GM12865 (cell line): ENCODE data around the gene CCNF.

Experiments used
- DNase-seq: peaks from one replicate; pipeline ENCODE4 v3.0.0; 2010; ENCODE audit warnings: low read depth
- H3K4me3 ChIP-seq: 2 replicates; pipeline ENCODE4 v1.5.1; 2011; ENCODE audit warnings: mild to moderate bottlenecking, low read depth, low read length, control low read depth
- CTCF ChIP-seq: IDR thresholded peaks from 2 replicates; pipeline ENCODE4 v1.5.1; 2011; ENCODE audit warnings: low read length, control low read depth, low read depth, inconsistent platforms; ENCODE audit not compliant: insufficient read depth; ENCODE audit errors: missing control alignments

Gene CCNF

DNA sequence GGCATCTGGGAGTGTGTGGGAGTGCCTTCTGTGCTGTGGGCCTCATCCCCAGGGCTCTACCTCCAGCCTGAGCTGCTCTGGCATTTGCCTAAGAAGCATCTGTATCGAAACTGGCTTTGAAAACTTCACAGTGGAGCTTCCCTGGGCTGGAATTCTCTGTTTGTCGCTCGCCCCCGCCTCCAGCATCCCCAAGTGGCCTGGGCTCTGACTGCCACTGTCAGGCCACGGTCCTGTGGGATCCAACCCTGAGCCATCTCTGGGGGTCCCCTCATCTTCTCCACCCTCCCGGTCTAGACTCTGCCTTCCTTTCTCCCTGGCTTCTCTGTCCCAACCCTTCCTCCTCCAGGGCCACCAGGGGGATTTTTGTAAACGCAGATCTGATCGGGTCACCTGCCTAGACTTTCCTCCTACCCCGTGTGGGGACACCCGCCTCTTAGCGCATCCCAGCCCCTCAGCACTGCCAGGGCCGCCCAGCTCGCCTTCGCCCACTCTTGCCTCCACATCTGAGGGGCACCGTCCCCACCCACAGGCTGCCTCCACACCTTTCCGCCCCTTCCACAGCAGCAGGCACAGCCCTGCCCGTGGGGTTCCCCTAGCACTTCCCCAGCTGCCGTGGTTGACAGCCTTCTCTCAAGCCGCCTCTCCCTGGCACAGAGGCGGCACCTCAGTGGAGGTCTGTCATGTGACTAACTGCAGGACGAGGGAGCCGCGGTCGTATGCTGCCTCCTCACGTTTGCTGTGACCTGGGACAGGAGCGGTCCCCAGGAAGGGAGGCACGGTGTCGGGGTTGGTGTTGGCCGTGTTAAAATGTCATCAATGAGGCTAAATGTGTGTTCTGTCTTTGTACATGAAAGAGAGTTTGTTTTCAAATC lies 57.6 kb downstream of the CCNF start:
- peak; percentile 79 for DNase-seq
- peak; percentile 39 for TF ChIP-seq CTCF
- H3K4me3 ChIP-seq, result no peak overlapping the region

- TF ChIP-seq CTCF, result no peak
- H3K4me3 ChIP-seq, result no peak overlapping the region
- no peak for DNase-seq
Observed at GRCh38 chr16:2487517-2487842, 58.2 kb downstream of the CCNF start.

GRCh38 chr16:2487903-2488531 lies 58.8 kb downstream of the CCNF start:
- no peak for DNase-seq
- no peak overlapping the region for H3K4me3 ChIP-seq
- no peak for TF ChIP-seq CTCF

- H3K4me3 ChIP-seq, result no peak overlapping the region
- DNase-seq, result no peak
- no peak for TF ChIP-seq CTCF
Observed at GRCh38 chr16:2489581-2489980, 60.3 kb downstream of the CCNF start.

DNA sequence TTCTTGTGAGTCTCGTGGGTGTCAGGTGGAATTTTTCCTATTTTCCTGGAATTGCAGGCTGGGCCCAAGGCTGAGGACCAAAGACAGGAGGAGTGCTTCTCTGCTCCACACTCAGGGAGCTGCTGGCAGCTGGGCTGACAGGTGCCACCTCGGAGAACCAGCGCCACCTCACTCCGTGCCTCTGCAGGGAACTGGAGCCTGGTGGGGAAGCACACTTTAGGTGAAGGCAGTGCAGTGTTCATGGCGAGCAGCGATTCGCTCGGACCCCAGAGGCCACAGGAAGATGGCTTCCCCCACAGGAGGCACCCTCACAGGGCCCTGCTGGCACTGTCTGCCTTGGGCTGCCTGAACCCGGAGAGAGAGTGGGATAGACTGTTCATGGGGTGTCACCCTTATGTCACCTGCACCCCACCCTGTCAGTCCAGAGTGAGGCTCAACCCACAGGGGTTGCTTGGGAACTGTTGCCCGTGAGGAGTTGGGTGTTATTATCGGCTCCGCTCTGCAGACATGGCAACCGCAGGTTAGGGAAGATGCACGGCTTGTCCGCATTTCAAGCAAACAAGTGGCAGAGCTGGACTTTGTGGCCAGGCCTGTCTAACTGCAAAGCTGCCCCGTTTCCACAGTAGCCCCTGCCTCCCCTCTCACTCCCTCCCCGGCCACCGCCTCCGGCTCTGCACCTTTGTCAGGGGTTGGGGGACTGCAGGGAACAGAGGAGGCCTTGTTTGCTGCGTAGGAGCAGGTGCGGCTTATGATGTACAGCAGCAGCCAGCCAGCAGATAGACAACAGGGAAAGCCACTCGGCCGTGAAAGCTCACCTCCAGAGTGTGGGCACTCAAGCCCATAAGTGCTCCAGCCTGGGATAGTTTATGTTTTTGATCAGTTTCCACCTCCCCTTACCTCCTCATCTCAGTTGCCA lies 61.2 kb downstream of the CCNF start:
- no peak for TF ChIP-seq CTCF
- DNase-seq, result no peak
- H3K4me3 ChIP-seq, result no peak overlapping the region

- DNase-seq, result no peak
- no peak for TF ChIP-seq CTCF
- no peak overlapping the region for H3K4me3 ChIP-seq
Observed at GRCh38 chr16:2492292-2492691, 63.0 kb downstream of the CCNF start.
